Epidermal melanocyte (primary cell): Measurements from ENCODE around the gene CREB5.
"Not testable (repeated sequence)": the region's sequence is repeated elsewhere in the genome, so short reads cannot be mapped to it uniquely, and the experiment has no call there.

Experiments
- DNase-seq: peaks from one replicate; pipeline ENCODE4 v3.0.0; 2011; ENCODE audit warnings: low spot score; ENCODE audit not compliant: insufficient read length

CREB5 gene

DNA sequence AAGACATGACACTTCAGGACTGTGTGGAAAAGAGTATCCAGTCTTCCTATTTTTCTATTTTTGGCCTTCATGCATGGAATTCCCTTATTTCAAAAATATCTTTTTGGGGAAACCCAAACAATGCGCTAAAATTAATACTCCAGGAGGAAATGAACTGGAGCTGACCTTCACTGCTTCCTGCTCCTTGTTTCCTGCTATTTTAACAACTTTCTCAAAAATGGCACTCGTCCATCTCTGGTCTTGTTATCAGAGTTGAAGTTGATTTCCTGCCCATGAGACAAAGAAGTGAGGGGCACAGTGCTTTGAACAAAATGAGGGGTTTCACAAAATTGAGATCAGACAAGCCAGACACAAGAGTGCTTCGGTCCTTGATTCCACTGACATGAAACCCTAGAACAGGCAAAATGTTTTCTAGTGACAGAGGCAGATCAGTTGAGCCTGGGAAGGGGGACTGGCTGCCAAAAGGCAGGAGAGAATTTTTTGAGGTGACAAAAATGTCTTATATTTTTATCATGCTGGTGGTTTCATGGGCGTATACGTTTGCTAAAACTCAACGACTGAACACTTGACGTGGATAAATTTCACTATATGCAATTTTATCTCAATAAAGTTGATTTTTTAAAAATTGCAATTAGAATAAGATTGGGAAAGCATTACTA lies 193.2 kb downstream of the CREB5 start:
- DNase-seq = no peak

DNA sequence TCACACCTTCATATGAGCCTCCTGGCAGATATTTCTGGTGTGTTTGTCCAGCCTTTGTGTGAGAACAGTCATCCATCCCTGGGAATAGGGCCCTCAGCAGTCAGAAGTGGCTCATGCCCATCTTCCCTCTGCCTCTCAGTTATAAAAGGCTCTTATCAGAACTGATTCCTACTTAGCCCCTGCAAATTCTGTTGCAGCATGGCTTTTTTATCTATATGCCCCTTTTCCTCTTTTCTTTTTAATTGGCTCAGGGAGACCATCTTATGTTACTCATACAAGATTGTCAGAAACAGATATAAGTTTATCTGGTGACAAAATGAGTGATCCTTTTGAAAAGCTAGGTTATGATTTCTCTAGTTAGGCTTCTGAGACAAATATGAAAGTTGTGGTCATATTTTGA lies 194.1 kb downstream of the CREB5 start:
- no peak for DNase-seq

DNA sequence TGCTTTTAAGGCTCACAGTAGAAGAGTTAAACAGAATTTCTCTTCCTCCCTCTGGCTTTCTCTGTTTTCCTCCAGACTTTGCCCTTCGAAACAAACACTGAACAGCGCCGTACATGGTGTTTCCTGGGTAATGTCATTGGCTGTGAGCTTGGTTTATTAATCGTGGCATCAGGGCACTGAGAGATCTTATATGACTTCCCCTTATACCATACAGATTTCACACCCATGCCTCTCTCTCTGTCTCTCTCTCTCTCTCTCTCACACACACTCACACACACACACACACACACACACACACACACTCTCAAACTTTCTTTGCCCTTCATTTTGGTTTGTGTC lies 195.5 kb downstream of the CREB5 start:
- DNase-seq = no peak

DNA sequence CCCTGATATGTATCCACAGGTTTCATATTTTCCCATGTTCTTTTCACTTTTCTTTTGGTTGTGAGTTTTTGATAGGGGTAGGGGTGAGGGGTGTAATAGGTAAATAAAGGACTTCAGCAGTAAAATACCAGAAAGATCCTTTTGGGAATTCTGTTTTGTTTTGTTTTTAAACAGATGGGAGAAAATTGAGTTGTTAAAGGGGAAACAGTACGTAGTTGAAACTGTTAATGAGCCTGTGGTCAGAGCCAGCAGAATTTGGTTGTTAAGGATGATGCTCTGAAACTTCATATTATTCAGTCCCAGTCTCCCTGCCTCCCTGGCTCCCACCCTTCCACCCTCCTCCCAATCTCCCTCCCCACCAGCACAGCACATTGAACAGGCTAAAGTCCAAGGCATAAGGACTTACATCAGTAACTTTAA lies 195.9 kb downstream of the CREB5 start:
- DNase-seq = no peak

DNA sequence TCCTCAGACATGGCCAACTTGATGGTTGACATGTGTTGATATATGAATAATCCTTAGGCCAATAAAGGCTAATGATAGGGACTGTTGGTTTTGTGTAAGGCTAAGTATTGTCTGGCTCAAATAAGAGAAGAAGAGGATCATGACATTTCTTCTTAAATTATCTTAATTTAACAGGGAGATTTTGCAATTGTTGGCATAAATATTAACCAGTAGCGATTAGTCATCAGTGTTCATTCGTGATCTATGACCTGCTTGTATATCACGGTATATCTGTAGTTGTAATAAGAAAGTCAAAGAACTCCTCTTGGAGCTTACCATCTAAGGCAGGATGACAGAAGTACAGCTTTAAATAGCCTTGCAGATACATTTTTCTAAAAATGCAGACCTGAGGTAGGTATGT lies 196.4 kb downstream of the CREB5 start:
- DNase-seq = no peak

DNA sequence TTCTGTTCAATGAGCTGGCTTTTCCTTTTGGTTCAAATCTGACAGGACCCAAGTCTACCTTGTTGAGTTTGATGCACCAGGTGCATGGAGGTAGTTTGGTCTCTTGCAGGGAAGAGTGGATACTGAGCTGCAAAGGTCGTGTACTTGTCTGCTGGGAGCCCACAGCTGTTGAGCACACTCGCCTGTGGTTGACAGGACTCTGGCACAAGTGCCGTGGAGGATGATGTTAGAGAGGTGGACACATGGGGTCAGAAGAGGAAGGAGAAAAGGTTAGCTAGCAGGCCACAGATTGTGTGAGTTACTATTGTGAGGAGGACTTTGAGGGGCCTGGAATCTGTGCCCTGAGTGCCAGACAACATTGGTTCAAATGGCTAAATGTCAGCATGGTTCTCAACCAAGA lies 197.3 kb downstream of the CREB5 start:
- DNase-seq = no peak

DNA sequence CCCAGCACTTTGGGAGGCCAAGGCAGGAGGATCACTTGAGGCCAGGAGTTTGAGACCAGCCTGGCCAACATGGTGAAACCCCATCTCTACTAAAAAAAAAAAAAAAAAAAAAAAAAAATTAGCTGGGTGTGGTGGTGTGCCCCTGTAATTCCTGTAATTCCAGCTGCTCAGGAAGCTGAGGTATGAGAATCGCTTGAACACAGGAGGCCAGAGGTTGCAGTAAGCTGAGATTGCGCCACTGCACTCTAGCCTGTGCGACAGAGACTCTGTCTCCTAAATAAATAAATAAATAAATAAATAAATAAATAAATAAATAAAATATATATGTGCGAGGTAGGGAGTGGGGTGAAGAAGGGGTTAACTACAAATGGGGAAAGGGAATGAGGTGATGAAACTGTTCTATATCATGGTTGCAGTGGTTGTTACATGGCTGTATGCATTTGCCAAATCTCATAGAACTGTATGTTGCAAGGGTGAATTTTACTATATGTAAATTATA lies 199.1 kb downstream of the CREB5 start:
- DNase-seq = not testable (repeated sequence)

DNA sequence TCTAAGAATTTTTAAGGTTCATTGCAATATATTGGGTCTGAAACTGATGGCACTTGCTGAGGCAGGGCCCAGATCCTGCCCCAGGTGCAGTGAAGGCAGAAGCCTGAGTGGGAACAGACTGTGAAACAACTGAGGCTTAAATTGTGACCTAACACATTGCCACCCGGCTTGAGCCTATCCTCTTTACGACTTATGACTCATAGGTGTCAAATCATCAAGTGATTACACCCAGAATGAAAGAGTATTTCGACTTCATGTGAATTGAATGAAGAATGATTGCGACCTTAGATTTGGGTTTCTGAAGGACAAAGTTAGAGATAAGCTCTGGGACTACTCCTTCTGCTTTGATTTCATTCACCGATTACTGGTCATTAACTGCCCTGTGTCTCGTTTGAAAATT lies 200.9 kb downstream of the CREB5 start:
- DNase-seq = no peak

DNA sequence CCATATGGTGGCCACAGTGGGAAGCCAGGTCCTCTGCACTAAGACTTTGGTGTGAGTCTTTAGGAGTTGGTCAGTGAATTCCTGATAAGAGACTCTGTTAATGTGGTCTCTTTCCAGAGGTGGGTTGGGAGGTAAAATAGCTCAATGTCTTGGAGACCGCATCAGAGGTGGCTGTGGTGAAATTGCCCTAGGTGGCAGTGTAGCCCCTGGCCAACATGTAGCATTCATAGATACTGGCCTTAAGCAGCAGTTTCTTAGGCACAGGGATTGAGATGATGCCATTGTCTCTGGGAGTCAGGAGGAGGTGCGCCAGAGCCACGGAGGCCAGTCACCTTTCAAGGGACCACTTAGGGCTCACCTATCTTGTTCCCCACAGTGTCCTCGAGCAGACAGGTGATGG lies 202.8 kb downstream of the CREB5 start:
- no peak for DNase-seq

DNA sequence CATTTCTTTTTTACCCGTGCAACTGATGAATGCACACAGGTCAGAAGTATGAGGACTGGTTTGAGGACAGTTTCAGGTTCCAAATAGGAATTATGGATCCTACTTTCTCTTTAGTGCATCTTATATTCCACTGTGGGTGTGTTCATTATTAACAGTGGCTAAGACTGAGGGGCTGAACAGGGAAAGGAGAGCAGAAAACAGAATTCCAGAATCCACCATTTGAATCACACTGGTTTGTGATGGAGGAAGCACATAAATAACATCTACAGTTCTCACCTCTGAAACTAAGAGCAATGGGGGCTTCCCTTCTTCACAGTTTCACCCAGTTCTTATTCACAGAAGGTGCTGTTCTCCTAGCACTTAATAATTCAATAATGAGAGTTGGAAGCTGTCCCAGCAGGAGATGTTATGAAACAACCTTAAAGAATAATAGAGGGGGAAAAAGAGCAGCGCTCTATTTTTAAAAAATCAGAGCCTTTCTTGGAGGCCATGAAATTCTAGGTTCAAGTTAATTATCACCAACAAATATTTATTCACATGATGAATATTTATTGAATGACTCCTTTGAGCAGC lies 205.1 kb downstream of the CREB5 start:
- no peak for DNase-seq

DNA sequence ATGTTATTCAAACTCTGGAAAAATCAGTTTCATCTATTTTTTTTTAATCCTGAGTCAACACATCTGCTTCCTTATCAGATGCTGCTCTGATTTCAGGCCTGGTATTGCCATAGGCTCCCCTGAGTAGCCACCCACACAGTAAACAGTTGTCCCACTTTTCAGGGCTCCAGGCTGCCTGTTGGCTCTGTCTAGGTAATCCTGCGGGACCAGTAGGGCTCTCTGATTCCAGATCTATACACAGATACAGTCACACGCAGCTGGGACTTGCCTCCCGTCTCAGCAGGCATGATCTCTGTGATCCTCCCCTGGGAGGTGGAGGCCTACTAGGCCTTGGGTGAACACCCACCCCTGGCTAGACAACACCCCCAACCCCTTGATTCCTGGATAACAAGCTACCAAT lies 206.1 kb downstream of the CREB5 start:
- no peak for DNase-seq

DNA sequence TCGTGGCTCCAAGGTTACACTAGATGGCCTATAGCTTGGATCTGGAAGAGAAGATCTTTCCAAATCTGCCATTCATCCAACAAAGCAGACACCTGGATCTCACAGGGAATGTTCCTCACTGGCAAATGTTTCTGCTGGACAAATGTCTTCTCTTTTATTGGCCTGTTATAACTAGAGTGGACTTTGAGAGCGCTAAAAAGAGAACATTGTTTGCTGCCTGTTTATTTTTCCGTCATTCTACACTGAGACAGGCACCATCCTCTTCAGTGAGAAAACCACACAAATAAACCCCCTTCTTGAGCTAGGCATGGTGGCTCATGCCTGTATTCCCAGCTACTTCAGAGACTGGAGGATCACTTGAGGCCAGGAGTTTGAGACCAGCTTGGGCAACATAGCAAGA lies 206.9 kb downstream of the CREB5 start:
- no peak for DNase-seq

DNA sequence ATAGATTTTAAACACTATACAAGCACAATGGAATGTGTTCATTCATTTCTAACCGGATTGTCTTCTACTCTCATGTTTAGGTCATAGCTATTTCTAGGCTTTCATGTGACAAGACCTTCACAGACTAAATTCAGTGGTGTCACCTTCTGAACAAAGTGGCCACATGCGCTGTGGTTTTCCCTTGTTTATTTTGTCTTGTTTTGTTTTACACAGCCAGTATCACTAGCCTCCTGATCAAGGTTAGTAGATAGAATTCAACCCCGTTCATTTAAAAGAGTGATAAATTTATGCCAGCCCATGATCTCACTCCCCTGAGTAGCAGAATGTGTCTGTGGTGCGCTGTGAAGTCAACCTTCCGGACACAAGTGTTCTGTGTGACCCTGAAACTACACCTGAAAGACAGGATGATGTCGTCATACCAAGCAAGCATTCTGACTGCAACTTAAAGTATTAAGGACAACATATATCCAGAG lies 209.1 kb downstream of the CREB5 start:
- DNase-seq = no peak

DNA sequence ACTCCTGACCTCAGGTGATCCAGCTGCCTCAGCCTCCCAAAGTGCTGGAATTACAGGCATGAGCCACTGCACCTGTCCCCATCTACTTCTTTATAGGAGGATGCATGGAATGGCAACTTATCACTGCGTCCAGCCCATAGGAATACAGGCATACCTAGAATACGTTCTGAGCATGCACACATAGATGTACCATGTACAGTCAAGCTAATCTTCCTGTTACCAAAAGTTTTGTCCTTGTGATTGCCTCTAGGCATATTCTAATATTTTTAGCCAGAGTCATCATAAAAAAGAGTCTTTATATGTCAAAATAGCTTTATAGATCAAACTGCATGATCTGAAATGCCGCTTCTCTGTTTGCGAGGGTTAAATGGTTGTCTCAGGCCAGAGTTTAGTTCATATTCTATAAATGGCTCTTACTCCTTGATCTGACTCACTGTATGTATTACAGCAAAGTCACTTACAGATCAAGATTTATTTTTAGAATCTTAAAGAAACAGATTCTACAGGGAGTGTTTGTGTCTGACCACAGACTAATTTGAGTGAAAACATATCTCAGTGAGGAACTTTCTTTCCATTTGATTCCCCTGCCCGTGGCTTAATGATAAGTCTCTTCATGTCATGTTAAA lies 210.9 kb downstream of the CREB5 start:
- no peak for DNase-seq

DNA sequence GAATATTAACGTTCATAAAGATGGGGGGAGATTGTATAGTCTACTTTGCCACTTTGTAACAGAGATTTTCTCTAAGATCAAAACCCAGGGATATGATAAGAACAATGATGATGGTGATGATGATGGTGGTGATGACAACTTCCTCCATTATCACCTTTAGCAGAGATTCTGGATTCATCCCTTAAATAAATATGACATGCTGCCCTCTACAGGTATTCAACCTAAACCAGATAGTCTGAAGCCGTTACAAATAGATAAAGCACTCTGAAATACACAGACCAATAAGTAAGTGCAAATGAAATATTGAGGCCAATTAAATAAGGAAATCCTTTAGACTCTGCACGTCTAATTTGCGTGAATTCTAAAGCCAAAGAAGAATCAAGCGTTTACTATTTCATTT lies 211.5 kb downstream of the CREB5 start:
- no peak for DNase-seq

DNA sequence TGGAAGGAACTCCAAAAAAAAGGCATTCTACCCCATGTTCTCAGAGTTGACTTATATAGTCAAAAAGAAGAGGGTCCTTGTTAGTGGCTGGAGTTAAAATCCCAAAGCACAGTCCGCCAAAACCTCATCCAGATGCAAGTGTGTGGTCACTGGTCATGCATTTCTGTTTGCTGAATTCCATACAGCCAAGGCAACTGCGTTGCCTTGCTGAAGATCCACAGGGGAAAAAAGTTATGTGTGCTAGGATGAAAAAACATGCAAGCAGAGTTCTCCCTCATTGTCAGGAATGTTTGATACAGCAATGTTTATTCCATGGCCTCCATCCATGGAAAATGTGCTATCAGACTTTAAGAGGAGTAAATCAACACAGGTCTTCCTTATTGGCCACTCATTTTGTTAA lies 213.1 kb downstream of the CREB5 start:
- DNase-seq = no peak

DNA sequence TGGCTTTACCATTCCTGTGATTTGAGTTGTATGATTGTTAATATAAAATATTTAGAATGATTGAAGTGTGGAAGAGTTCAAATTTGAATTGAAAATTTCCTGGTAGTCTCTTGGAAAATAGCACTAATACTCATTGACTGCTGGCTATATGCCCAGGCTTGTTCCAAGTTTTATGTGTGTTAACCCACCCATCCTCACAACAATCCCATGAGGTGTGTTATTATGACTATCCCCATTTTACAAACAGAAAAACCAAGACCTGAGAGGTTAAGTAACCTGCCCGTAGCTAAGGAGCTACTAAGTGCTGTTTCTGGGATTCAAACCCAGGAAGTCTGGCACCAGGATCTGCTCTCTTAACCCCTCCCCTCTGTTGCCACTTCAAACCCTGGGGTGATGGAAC lies 213.9 kb downstream of the CREB5 start:
- no peak for DNase-seq

DNA sequence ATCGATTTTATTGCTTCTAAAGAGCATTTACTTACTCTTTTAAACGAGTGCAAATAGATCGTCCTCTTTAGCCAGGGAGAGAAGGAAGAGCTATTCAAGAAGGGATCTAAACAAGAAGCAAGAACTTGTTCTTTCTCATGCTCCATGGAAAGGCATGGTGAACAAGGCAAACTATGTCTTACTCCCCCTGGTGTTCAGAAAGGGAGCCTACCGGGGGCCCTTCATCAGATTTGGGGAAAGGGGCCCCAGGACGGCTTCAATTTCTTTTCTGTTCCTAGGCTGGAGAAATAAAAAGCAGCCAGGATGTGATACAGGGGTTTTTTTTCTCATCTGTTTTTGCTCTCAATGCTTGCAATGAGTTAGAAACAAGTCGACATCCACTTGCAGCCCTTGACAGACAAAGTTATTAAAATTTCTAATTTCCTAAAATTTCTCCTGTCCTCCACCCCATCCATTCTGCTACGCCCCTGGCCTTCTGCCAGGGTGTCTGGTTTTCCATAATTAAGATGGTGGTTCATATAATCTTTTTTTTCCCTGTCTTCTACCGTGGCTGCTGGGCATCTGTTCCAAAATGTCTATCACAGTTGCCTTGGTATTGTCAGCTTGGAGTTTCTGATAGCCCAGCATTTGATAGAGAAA lies 214.4 kb downstream of the CREB5 start:
- DNase-seq = no peak

DNA sequence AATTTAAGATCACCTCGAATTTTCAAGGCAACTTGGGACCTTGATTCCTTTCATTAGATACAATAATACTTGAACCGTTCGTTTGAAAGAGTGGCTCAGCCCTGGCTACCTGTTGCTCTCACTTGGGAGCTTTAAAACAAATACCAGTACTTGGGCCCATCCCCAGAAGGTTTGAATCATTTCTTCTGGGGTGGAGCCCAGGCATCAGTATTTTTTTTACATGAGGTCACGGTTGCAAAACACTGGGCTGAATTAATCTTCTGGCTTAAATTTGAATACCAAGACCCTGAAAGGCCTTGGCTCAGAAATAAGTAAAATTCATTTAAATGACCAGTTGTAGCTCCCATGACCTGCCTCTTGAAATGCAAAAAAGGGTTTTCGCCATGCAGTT lies 214.9 kb downstream of the CREB5 start:
- DNase-seq = no peak

DNA sequence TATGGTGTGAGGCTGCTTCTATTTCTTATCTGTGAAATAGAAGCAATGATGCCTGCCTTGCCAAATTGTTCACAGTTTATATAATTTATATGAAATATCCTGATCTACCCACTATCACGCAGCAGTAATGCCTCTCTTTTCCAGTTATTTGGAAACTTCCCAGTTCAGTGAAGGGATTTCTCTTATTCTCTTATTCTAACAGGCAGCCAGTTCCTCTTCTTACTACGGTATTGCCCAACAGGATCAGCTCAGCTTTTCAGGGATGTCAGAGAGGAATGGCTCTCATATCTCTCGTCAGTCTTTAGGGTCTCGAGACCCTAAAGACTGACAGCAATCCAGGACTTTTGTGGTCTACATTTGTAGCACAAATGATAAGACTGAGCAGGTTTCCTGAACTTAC lies 215.6 kb downstream of the CREB5 start:
- no peak for DNase-seq

DNA sequence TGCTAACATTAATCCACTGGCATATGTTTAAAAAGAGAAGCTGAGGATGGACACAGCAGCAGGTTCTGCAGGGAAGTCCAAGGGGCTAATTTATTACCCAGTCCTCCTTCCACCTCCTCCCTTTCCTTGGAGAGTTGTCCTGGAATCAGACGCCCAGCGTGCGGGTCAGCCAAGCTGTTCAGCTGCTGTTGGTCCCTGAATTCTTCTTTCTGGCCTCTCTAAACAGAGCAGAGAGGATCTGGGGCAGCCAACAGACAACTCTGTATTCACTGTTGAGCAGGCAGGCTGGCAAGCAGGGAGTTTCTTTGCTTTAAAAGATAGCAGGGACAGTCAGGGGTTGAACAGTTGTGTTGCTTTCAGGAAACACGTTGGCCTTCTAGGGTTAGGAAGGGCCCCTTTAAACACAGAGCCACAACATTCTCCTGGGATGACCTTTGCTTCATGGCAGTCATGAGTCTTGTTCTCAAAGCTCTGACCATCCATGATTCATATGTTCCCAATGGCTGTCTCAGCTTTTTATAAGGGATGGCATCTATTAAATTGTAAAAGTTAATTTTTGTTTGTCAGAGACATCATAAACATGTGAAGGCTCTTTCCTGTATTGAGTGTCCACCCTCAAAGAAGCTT lies 217.0 kb downstream of the CREB5 start:
- DNase-seq = no peak

DNA sequence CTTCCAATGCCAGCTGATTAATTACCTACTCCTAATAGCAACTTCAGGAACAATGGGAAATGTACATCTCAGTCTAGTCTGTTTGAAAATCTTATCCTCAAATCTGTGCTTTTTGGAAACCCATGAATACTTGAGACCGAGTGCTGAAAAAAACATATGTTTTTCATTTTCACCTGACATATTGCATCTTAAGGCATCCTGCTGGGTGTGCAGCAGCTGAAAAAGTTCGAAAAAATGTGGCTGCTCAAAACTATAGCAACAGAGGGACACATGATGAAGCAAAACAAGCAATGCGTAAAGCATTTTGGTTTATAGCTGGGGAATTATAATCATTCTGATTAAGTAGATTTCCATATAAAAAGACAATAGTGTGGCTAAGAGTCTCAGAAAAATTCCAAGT lies 218.0 kb downstream of the CREB5 start:
- DNase-seq = no peak
